Measurements from ENCODE around the gene CFAP91.

Gene CFAP91

DNA sequence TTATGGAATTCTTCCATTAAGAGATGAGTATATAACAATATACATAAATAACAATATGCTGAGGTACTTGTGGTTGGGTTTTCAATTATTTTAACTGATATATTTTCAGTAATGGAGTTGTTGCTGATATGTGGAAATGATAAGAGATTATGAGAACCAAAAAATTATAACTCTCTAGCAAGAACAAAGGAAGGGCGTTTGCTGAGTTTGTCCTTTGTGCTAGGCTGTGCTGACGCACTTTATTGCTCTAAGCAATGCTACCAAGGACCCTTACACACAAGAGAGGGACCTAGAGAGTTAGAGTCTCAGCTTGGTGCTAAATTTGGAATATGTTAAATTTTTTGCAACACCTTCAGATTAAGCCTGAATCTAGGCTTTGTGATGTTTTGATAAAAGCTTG lies 24.1 kb downstream of the CFAP91 start:
- H3K9ac ChIP-seq (ENCODE audit: low read length) = no peak overlapping the region
- H3K4me1 ChIP-seq (ENCODE audit: control insufficient read depth, low read depth, low read length) = no peaks in the 10 kb centered on the region
- no peaks in the 10 kb centered on the region for H3K27me3 ChIP-seq (ENCODE audit: control insufficient read depth, insufficient read depth, low read length)
- H3K9me3 ChIP-seq (ENCODE audit: control insufficient read depth, low read depth, low read length) = no peaks in the 10 kb centered on the region
- no peak overlapping the region for H3K4me3 ChIP-seq (ENCODE audit: low read length)
- H3K27ac ChIP-seq (ENCODE audit: low read length) = no peak overlapping the region
- no peaks in the 10 kb centered on the region for H3K36me3 ChIP-seq (ENCODE audit: control insufficient read depth, low read depth, low read length)

DNA sequence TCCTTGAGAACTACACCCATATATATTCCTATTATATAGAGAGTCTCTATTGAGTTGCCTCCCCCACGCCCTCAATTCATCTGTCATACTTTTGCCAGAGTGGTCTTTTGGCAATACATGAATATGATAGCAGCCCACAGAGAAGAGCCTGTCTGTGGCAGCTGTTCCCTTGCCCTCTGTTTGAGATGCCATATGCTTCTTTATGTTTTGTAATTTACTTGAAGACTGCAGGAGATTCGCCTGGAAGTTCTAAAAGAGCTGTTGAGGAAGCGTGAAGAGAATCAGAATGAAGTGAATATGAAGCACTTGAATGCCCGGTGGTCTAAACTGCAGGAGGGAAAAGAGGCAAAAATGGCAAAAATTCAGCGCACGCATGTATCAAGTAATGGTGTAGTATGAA lies 27.2 kb downstream of the CFAP91 start:
- H3K27me3 ChIP-seq (ENCODE audit: control insufficient read depth, insufficient read depth, low read length) = no peaks in the 10 kb centered on the region
- no peaks in the 10 kb centered on the region for H3K9me3 ChIP-seq (ENCODE audit: control insufficient read depth, low read depth, low read length)
- no peak overlapping the region for H3K4me3 ChIP-seq (ENCODE audit: low read length)

GRCh38 chr3:119731560-119732343 lies 28.9 kb downstream of the CFAP91 start:
- H3K27ac ChIP-seq (ENCODE audit: low read length) = no peak overlapping the region

More for the DNA sequence above, 27.2 kb downstream of the CFAP91 start:
- no peaks in the 10 kb centered on the region for H3K4me1 ChIP-seq (ENCODE audit: control insufficient read depth, low read depth, low read length)
- no peak overlapping the region for H3K9ac ChIP-seq (ENCODE audit: low read length)
- H3K27ac ChIP-seq (ENCODE audit: low read length) = no peak overlapping the region
- H3K36me3 ChIP-seq (ENCODE audit: control insufficient read depth, low read depth, low read length) = no peaks in the 10 kb centered on the region

DNA sequence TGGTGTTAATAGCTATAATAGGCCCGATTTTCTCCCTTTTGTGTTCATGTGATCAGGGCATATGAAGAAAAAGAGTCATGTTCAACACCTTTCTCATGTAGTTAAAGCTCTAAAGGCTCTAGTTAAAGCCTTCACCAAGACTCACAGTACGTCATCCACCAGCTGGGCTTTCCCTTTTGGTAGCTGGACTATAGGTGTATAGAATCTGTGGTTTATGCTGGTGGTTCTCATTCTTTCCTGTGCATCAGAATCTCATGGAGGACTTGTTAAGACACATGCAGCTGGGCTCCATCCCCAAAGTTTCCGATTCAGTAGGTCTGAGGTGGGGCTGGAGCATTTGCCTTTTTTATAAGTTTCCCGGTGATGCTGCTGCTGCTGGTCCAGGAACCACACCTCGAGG lies 31.0 kb downstream of the CFAP91 start:
- no peaks in the 10 kb centered on the region for H3K27me3 ChIP-seq (ENCODE audit: control insufficient read depth, insufficient read depth, low read length)
- H3K27ac ChIP-seq (ENCODE audit: low read length) = no peak overlapping the region
- no peak overlapping the region for H3K9ac ChIP-seq (ENCODE audit: low read length)
- H3K4me1 ChIP-seq (ENCODE audit: control insufficient read depth, low read depth, low read length) = no peaks in the 10 kb centered on the region
- H3K4me3 ChIP-seq (ENCODE audit: low read length) = no peak overlapping the region
- no peaks in the 10 kb centered on the region for H3K36me3 ChIP-seq (ENCODE audit: control insufficient read depth, low read depth, low read length)
- no peaks in the 10 kb centered on the region for H3K9me3 ChIP-seq (ENCODE audit: control insufficient read depth, low read depth, low read length)

More at GRCh38 chr3:119731560-119732343, 28.9 kb downstream of the CFAP91 start:
- H3K9ac ChIP-seq (ENCODE audit: low read length) = no peak overlapping the region
- H3K4me3 ChIP-seq (ENCODE audit: low read length) = no peak overlapping the region
- no peaks in the 10 kb centered on the region for H3K36me3 ChIP-seq (ENCODE audit: control insufficient read depth, low read depth, low read length)
- no peaks in the 10 kb centered on the region for H3K9me3 ChIP-seq (ENCODE audit: control insufficient read depth, low read depth, low read length)
- no peaks in the 10 kb centered on the region for H3K27me3 ChIP-seq (ENCODE audit: control insufficient read depth, insufficient read depth, low read length)
- no peaks in the 10 kb centered on the region for H3K4me1 ChIP-seq (ENCODE audit: control insufficient read depth, low read depth, low read length)

GRCh38 chr3:119738741-119739140 lies 35.9 kb downstream of the CFAP91 start:
- Histone ChIP-seq H3K9ac (ENCODE audit: low read length) (no peak overlapping the region), H3K27ac (ENCODE audit: low read length) (no peak overlapping the region)

DNA sequence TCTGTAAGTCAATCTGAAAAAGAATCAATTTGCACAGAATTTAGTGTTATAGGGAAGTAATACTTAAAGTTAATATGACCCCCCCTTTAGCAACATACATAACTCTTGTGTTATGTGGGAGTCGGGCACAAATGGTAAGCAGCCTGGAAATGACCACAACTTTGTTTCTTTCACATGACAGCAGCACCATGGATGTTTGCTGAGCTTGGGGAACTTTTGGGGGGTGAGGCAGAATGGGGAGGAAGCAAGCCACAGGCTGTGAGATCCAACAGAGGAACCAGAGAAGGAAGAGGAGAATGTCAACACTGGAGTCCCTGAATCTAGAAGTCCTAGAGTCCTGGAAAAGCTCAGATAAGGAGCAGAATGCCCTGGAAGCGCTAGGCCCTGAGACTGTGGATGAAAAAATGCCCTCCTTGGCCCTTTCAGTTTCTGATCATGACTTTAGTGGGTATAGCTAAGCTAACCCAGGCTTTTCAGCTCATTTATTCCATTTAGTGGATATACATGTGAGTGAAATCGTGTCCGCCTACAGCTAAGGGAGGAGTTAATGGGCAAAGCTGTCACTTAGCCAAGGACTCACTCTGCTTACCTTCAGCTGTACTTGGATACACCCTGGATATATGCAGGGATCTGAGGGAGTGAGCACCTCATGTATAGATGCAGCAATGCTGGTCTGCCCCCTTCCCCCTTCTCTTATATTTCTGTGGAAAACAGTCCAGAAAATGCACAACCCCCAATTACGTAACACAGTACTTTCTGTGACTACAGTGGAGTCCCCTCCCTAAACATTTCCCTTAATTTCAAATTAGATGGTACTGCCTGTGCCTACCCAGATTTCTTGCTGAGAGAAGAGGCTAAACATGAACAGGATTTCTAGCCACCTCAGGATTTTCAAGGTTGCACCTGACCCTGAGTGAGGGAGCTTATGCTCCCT lies 39.1 kb downstream of the CFAP91 start:
- Histone ChIP-seq H3K9me3 (ENCODE audit: control insufficient read depth, low read depth, low read length) (no peaks in the 10 kb centered on the region), H3K27me3 (ENCODE audit: control insufficient read depth, insufficient read depth, low read length) (no peaks in the 10 kb centered on the region), H3K4me3 (ENCODE audit: low read length) (no peak overlapping the region), H3K4me1 (ENCODE audit: control insufficient read depth, low read depth, low read length) (no peaks in the 10 kb centered on the region), H3K36me3 (ENCODE audit: control insufficient read depth, low read depth, low read length) (no peaks in the 10 kb centered on the region), H3K27ac (ENCODE audit: low read length) (no peak overlapping the region), H3K9ac (ENCODE audit: low read length) (no peak overlapping the region)

More at GRCh38 chr3:119738741-119739140, 35.9 kb downstream of the CFAP91 start:
- Histone ChIP-seq H3K36me3 (ENCODE audit: control insufficient read depth, low read depth, low read length) (no peaks in the 10 kb centered on the region), H3K4me3 (ENCODE audit: low read length) (no peak overlapping the region), H3K4me1 (ENCODE audit: control insufficient read depth, low read depth, low read length) (no peaks in the 10 kb centered on the region), H3K9me3 (ENCODE audit: control insufficient read depth, low read depth, low read length) (no peaks in the 10 kb centered on the region), H3K27me3 (ENCODE audit: control insufficient read depth, insufficient read depth, low read length) (no peaks in the 10 kb centered on the region)

GRCh38 chr3:119743921-119744320 lies 41.1 kb downstream of the CFAP91 start:
- H3K4me3 ChIP-seq (ENCODE audit: low read length) = no peak overlapping the region
- no peak overlapping the region for H3K27ac ChIP-seq (ENCODE audit: low read length)
- H3K27me3 ChIP-seq (ENCODE audit: control insufficient read depth, insufficient read depth, low read length) = no peaks in the 10 kb centered on the region
- H3K36me3 ChIP-seq (ENCODE audit: control insufficient read depth, low read depth, low read length) = no peaks in the 10 kb centered on the region
- H3K9me3 ChIP-seq (ENCODE audit: control insufficient read depth, low read depth, low read length) = no peaks in the 10 kb centered on the region
- H3K9ac ChIP-seq (ENCODE audit: low read length) = no peak overlapping the region
- H3K4me1 ChIP-seq (ENCODE audit: control insufficient read depth, low read depth, low read length) = no peaks in the 10 kb centered on the region

- H3K36me3 ChIP-seq (ENCODE audit: control insufficient read depth, low read depth, low read length) = no peaks in the 10 kb centered on the region
- no peak overlapping the region for H3K27ac ChIP-seq (ENCODE audit: low read length)
- H3K9ac ChIP-seq (ENCODE audit: low read length) = no peak overlapping the region
- no peaks in the 10 kb centered on the region for H3K4me1 ChIP-seq (ENCODE audit: control insufficient read depth, low read depth, low read length)
- H3K4me3 ChIP-seq (ENCODE audit: low read length) = no peak overlapping the region
- H3K9me3 ChIP-seq (ENCODE audit: control insufficient read depth, low read depth, low read length) = no peaks in the 10 kb centered on the region
- H3K27me3 ChIP-seq (ENCODE audit: control insufficient read depth, insufficient read depth, low read length) = no peaks in the 10 kb centered on the region
Observed at GRCh38 chr3:119745942-119746341, 43.1 kb downstream of the CFAP91 start.

DNA sequence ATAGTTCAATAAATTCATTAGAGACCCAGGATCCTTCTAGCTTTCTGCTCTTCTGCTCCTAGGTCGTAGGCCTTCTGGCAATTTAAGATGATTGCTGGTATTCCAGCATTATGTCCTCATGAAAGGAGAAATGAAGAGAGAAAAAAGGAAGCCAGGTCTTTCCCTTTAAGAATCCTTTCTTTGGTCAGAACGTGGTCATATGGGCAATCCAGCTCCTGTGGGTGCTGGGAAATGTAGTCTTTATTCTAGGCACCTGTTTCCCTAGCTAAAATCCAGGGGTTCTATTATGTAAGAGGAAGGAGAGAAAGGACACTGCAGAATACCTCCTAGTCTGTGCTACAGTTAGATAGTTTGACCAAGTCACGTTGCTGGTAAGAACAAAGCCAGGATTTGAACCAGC lies 43.6 kb downstream of the CFAP91 start:
- no peak overlapping the region for H3K4me3 ChIP-seq (ENCODE audit: low read length)

DNA sequence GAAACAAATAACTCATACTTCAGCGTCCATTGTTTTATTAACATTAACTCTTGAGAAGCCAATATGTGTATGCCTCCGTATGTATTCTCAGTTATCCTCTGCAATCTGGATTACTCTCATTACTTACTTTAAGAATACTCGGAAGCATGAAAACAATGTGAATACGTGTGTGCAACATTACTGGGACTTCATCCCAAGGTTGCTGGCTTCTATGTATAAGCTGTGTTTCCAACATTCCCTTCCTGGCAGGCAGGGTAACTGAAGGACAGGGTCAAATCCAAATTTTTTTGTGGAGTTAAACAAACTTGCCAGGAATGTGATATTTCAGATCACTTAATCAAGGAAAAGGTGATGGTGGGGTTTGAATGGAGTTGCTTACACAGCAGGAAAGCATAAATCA lies 44.5 kb downstream of the CFAP91 start:
- H3K4me1 ChIP-seq (ENCODE audit: control insufficient read depth, low read depth, low read length) = no peaks in the 10 kb centered on the region
- H3K4me3 ChIP-seq (ENCODE audit: low read length) = no peak overlapping the region
- no peaks in the 10 kb centered on the region for H3K27me3 ChIP-seq (ENCODE audit: control insufficient read depth, insufficient read depth, low read length)
- no peak overlapping the region for H3K27ac ChIP-seq (ENCODE audit: low read length)
- H3K9ac ChIP-seq (ENCODE audit: low read length) = no peak overlapping the region
- no peaks in the 10 kb centered on the region for H3K36me3 ChIP-seq (ENCODE audit: control insufficient read depth, low read depth, low read length)
- H3K9me3 ChIP-seq (ENCODE audit: control insufficient read depth, low read depth, low read length) = no peaks in the 10 kb centered on the region

More for the DNA sequence above, 43.6 kb downstream of the CFAP91 start:
- Histone ChIP-seq H3K27ac (ENCODE audit: low read length) (no peak overlapping the region), H3K27me3 (ENCODE audit: control insufficient read depth, insufficient read depth, low read length) (no peaks in the 10 kb centered on the region), H3K9me3 (ENCODE audit: control insufficient read depth, low read depth, low read length) (no peaks in the 10 kb centered on the region), H3K9ac (ENCODE audit: low read length) (no peak overlapping the region), H3K4me1 (ENCODE audit: control insufficient read depth, low read depth, low read length) (no peaks in the 10 kb centered on the region), H3K36me3 (ENCODE audit: control insufficient read depth, low read depth, low read length) (no peaks in the 10 kb centered on the region)

DNA sequence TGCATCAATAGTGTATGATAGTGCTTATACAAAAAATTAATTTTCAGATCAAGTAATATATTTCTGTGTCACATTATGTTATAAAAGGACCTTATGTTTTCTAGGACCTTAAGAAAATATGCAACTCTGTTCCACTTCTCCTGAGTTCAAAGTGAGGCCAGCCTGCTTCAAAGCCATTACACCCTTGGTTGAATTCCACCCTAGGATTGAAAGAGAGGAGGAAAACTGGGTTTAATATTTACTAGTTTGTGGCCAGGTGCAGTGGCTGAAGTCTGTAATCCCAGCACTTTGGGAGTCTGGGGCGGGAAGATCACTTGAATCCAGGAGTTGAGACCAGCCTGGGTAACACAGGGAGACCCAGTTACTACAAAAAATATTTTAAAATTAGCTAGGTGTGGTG lies 46.2 kb downstream of the CFAP91 start:
- no peaks in the 10 kb centered on the region for H3K36me3 ChIP-seq (ENCODE audit: control insufficient read depth, low read depth, low read length)
- H3K4me3 ChIP-seq (ENCODE audit: low read length) = no peak overlapping the region
- H3K4me1 ChIP-seq (ENCODE audit: control insufficient read depth, low read depth, low read length) = no peaks in the 10 kb centered on the region
- no peaks in the 10 kb centered on the region for H3K27me3 ChIP-seq (ENCODE audit: control insufficient read depth, insufficient read depth, low read length)
- H3K9ac ChIP-seq (ENCODE audit: low read length) = no peak overlapping the region
- no peak overlapping the region for H3K27ac ChIP-seq (ENCODE audit: low read length)
- H3K9me3 ChIP-seq (ENCODE audit: control insufficient read depth, low read depth, low read length) = peaks cover 2% of the 10 kb centered on the region
